ENCODE results near the gene S1PR3.

DNA sequence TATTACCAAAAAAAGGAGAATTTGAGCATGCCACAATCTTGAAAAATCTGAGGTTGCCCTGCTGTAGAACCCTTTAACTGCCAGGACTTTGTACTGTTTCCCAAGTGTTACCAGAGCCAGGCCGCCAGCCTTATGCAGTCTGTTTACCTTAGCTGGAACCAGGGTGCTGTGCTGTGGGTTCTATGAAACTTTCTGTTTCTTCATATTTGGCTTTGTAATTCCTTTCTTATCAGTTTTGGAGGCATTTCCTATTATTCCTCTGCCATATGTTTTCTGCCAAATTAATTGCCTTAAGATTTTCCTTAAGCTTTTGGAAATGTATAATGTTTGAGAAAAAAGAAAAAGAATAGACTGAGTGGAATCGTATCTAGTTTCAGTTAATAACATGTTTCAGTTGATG lies 2.1 kb downstream of the S1PR3 start:
- TF ChIP-seq, protein P1, sequence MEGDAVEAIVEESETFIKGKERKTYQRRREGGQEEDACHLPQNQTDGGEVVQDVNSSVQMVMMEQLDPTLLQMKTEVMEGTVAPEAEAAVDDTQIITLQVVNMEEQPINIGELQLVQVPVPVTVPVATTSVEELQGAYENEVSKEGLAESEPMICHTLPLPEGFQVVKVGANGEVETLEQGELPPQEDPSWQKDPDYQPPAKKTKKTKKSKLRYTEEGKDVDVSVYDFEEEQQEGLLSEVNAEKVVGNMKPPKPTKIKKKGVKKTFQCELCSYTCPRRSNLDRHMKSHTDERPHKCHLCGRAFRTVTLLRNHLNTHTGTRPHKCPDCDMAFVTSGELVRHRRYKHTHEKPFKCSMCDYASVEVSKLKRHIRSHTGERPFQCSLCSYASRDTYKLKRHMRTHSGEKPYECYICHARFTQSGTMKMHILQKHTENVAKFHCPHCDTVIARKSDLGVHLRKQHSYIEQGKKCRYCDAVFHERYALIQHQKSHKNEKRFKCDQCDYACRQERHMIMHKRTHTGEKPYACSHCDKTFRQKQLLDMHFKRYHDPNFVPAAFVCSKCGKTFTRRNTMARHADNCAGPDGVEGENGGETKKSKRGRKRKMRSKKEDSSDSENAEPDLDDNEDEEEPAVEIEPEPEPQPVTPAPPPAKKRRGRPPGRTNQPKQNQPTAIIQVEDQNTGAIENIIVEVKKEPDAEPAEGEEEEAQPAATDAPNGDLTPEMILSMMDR (IDR thresholded peaks at IDR 0.05): no peak
- TF ChIP-seq POLR2A (IDR thresholded peaks at IDR 0.05): no peak

Data from Peyer's patch (tissue), 4 donors.